Cardiac septum (tissue), 1 donor: ENCODE results near the gene UBTD1. TPM values are rescaled to one million over a fixed set of nuclear protein-coding genes. Genes with fewer than 3 reads are reported as not detected.
"Not testable (repeated sequence)": the region's sequence is repeated elsewhere in the genome, so short reads cannot be mapped to it uniquely, and the experiment has no call there.

ENCODE experiments used
- DNase-seq: peaks from one replicate; pipeline ENCODE4 v3.0.0-alpha.2; 2020; ENCODE audit warnings: low spot score
- intact Hi-C: fragments of 100-400 bp; cut with DNase I; formaldehyde crosslinking; loops from one replicate; pipeline ENCODE4 v1.14.0; 2022
- total RNA-seq: library from RNA; stranded (reverse); fragmentation: NEBNext Ultra II Directional; extraction: Animal tissue kit (Norgen Biotek cat#: 25700); gene quantifications from one replicate; pipeline ENCODE4 v1.2.1, GENCODE V29; 2021
- donor health status: DM: no; HTN: no; CAD: no.

The UBTD1 gene
- total RNA-seq, 1 donor from 2014 or later: 25.5 TPM

DNA sequence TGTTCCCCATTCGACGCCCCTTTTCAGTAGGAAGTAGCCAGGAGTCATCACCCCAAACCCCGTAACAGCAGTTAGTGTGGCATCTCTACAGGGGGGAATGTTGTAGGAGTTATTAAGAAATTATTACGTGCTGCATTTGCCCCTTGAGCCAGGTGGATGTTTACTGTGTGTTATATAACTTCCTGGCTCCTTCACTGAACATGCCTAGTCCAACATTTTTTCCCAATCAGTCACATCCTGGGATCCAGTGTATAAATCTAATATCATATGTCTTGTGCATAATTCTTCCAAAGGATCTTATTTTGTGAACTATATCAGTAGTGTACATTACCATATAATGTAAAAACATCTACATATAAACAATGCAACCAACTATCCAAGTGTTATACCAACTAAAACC lies 19.3 kb upstream of the UBTD1 start:
- DNase-seq, intact Hi-C loops: not testable (repeated sequence)

DNA sequence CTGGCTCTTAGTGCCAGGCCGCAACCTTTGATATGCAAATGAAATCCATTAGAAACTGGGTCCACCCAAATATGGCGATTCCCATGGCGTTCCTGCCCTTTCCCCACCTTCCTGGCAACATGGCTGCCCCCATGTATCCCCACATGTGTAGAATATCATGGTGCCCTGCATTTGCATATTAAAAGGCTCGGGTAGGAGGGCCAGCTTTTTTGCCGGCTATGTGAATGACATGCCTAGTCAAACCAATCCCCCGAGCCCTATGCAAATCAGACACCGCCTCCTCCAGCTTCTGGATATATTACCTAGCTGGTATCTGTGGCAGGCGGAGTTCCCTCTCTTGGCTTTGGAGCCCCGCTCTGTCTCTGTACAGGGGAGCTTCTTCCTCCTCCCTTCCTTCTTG lies 18.8 kb upstream of the UBTD1 start:
- no peak for DNase-seq
- intact Hi-C loops: no loop called here

DNA sequence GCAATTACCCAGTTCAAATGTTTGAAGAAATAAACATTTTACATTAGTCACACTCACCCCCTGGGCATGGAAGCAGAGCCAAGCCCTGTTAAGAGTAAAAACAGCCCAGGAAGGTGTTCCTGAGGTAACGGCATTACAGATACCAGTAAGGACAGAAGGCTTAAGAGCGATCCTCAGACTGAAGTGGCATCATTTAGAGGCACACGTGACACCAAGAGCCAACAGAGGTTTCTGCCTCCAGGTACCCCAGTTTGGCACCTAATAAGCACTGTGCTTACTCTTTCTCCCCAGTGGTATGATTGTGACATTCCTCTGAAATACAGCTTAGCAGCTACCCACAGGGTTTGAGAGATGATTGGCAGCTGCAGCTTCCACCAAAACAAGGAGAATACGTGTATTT lies 17.7 kb upstream of the UBTD1 start:
- intact Hi-C loops: no loop called here
- no peak for DNase-seq

DNA sequence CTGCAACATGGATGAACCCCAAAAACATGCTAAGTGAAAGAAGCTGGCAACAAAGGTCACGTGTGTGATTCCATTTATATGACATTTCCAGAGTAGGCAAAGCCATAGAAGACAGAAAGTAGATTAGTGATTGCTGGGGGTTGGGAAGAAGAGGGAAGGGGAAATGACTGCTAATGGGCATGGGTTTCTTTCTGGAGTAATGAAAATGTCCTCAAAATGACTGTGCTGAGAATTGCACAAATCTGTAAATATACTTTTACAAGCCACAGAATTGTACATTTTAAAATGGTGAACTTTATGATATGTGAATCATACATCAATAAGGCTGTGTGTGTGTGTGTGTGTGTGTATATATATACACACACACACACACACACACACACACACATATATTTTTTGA lies 16.3 kb upstream of the UBTD1 start:
- DNase-seq: no peak
- intact Hi-C loops: no loop called here

DNA sequence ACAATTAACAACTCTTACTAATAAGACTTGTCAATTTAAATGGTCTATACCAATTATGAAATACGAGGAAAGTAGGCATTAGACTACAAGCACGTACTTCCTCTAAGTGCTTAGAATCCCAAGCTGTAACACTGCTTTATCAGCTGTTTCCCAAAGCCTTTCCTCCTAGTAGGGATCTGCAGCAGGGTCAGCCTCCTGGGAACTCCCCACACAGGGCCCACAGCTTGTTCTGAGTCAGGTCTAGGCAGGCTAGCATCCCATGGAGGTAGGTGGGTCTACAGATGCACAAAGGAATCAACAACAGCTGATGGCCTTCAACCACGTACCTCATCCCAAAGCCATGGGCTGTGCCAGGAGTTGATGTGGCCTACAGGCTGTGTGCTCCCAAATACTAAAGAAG lies 15.2 kb upstream of the UBTD1 start:
- intact Hi-C loops: no loop called here

DNA sequence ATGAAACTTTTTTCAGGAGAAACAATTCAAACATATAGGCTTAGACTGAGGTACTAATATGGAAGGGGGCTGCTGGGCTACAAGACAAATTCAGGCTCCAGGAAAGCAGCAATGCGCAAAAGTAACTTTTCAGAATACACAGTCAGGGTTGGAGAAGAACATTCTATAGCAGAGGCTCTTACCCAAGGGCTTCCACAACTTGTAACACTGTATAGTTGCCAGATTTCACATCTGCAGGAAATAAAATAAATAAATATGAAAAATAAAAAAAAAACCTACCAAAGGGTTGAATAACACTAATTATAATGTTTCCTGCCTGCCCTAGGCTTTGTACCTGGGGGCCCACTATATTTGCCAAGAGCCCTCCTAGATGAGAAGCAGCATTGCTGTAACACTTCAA lies 14.8 kb upstream of the UBTD1 start:
- no peak for DNase-seq
- intact Hi-C loops: no loop called here

More for the DNA sequence above, 15.2 kb upstream of the UBTD1 start:
- no peak for DNase-seq

DNA sequence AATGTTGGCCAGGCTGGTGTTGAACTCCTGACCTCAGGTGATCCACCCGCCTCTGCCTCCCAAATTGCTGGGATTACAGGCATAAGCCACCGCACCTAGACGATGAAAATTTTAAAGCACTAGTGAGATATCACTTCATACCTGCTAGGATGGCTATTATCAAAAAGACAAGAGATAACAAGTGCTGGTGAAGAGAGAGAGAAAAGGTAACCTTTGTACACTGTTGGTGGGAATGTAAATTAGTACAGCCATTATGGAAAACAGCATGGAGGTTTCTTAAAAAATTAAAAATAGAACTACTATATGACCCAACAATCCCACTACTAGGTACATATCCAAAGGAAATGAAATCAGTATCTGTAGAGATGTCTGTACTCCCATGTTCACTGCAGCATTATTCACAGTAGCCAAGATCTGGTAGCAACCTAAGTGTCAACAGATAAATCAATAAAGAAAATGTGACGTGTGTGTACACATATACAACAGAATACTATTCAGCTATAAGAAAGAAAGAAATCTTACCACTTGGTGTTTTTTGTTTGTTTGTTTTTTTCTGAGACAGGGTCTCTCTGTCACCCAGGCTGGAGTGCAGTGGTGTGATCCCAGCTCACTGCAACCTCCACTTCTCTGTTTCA lies 13.0 kb upstream of the UBTD1 start:
- intact Hi-C loops: no loop called here
- no peak for DNase-seq

DNA sequence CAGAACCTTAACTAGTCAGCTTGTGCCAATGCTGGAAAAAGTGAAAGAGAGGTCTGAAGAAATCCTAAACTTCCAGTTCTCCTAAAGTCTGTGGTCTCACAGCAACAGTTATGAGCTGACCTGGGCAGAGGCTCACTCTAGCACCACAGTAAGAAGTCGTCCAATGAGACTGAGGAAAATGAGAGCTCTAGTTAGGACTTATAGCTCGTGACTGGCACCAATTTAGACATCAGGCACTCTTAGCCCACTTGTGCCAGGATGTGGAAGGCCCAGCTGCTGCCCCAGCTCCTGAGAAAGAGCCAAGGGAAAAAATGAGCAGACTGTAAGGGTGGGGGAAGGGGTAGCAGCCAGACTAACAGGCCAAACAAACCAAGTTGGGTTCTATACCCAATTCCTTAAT lies 8.1 kb upstream of the UBTD1 start:
- intact Hi-C loops: no loop called here
- no peak for DNase-seq

DNA sequence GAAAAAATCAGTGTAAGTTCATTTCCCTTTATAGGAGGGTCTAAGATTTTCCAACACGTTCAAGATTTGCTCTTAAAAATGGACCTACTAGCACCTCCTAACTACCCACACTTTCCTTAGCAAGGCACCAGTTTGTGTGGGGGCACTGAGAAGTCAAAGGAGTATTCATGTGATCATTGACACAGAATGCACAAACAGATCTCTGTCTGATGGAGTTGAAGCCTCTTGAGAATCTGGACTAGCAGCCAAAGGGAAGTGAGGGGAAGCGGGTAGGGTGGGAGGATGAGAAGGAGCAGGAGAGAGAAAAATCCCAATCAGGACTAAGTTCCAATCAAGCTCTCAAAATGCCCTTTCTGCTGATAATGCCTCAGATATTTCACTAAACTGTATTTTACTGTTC lies 4.6 kb upstream of the UBTD1 start:
- intact Hi-C loops: no loop called here
- DNase-seq: no peak

DNA sequence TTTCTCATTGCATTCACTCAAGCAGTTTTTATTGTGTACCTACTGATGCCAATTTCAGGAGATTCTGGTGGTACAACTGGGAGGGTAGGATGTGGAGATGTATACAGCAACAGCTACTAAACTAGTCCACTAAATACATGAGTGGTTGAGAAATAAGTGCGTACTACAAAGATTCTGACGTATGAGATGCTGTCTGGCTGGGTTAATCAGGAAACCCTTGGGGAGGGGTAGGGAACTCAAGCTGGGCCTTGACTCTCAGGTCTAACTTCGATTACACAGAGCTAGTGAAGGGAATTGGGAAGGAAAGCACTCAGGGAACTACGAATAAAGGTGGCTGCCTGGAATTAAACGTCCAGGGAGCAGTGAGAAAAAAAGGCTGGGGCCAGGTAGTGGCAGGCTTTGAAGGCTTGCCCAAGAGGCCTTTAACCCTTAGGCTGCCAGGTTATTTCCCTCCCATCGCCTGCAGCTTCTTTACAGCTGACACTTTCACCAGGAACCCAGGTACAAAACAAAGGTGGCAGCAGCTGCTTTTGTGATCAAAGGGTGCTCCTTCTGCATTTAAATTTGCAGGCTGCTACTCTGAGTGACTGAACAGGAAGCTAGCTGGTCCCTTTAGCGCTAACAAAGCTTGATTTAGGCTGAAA lies 3.7 kb upstream of the UBTD1 start:
- intact Hi-C loops: loop anchor here (5.0 kb wide), 1 partner anchor 48 kb away; the partner anchor contains the start of genes EXOSC1 and ZDHHC16
- DNase-seq: no peak

DNA sequence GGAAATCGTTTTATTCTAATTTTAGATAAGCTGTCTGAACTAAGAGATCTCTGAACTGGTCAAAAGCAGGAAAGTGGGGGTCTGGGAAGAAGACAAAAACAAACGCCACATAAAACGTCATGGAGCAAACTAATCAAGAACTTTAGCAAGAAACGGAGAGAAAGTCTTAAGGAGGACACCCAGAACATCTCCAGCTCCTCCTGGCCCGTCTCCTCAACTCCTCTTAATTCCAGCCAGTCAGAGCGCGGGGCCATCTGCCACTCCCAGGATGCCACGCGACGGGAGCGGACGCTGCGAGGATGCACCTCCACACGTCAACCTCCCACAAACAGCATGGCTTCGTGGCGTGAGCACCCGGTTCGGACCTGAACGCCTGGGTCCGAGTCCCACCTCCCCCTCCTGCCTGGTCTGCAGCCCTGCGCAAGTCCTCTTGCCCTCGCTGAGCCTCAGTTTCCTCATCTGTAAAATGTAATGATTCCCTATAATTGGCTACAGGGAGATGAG lies 1.1 kb upstream of the UBTD1 start:
- DNase-seq: peak; percentile 88
- intact Hi-C loops: loop anchor here (2.0 to 5.0 kb wide), 2 partner anchors 45 to 50 kb away; partner anchors contain the start of genes EXOSC1 and ZDHHC16

DNA sequence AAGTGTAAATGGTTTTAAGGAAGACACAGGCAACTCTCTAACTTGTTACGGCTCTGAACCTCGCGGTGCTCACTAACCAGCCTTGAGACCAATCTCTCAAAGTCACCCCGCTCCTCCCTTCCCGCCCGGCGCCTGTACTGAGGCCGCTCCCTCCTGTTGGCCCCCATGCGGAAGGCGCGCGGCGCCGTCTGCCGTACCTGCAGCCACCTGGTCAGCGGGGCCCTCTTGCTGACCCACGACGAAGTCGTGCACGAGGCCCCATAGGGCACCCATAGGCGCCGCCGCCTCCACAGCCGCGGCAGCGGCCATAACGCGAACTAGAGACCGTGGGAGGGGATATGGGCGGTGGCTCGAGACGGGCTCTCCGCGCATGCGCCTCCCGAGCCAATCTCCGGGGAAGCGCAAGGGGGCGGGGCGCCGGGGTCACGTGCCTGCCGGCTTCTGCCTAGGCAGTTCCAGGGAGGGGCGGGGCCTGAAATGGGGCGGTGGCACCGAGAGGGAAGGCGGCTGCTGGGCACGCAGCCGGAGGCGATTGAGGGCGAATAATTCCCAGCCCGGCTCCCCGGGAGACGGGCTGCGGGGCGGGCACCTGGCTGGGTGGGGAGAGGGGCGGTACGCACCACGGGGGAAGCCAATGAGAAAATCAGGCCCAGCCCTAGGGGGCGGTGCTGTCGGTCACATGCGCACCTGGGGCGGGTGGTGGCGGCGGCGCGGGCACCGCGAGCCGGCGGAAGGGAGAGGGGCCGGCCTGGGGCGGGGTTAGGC lies 466 bp upstream of the UBTD1 start, which contains the start of gene MMS19:
MMS19 (minus strand) TSS at position 347 of the 765 bp plus-strand sequence; CDS start at position 309, 38 bp downstream.
- peak; percentile 100 for DNase-seq
- intact Hi-C loops: loop anchor here (2.0 to 5.0 kb wide), 2 partner anchors 45 to 51 kb away; partner anchors contain the start of genes EXOSC1 and ZDHHC16

DNA sequence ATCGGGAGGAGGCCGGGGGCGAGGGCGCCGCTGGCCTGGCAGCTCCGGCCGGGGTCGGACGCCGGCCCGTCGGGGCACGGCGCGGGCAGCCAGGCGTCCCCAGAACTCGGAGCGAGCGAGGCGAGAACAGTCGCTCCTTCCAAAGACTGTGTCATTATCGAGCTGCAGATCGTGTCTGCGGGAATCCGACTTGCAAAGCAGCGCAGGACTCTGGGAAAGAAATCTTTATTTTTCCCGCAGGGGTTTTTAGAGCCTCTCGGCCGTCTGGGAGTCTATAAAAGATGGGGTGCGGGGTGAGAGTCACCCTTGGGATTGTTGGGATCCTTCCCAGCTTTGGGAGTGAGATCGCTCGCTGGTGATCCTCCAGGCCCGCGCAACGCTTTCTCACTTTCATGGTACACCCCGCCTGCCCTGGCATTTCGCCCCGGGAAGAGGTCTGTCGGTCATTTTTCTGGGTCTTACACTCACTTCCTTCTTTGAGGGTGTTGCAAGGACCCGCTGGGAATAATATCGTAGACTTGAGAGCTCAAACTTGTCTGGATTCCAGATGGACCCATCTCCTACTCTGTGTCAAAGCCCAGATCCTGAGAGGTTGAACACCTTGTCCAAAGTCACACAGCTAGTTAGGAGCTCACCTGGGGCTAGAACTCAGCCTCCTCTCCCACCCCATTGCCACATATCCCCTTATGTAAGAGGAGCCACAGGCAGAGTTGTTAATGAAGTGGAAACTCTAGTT lies 1.0 kb downstream of the UBTD1 start:
- DNase-seq: no peak
- intact Hi-C loops: loop anchor here (2.0 to 5.0 kb wide), 2 partner anchors 43 to 52 kb away; partner anchors contain the start of genes EXOSC1 and ZDHHC16

DNA sequence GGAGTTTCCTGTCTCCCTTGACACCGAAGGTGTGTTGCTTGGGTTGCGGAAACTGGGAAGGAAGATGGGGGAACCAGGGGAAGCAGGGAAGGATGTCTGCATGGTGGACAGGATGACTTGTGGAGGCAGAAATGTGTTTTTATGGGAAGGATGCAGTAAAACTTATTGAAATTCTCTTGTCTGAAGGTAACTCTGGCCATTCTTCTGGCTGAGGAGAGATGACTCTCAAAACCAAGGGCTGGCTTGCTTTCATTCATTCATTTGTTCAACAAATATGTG lies 1.5 kb downstream of the UBTD1 start:
- intact Hi-C loops: no loop called here
- DNase-seq: no peak

DNA sequence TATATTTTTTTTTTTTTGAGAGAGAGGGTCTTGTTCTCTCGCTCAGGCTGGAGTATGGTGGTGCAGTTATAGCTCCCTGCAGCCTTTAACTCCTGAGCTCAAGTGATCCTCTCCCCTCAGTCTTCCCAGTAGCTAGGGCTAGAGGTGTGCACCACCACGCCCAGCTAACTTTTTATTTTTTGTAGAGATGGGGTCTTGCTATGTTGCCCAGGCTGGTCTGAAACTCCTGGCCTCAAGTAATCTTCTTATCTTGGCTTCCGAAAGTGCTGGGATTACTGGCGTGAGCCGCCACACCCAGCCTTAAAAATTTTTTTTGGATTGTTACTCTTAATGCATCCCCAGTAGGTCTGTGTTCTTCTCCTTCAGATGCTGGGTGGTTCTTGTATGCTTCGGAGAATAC lies 4.2 kb downstream of the UBTD1 start:
- no peak for DNase-seq
- intact Hi-C loops: no loop called here

DNA sequence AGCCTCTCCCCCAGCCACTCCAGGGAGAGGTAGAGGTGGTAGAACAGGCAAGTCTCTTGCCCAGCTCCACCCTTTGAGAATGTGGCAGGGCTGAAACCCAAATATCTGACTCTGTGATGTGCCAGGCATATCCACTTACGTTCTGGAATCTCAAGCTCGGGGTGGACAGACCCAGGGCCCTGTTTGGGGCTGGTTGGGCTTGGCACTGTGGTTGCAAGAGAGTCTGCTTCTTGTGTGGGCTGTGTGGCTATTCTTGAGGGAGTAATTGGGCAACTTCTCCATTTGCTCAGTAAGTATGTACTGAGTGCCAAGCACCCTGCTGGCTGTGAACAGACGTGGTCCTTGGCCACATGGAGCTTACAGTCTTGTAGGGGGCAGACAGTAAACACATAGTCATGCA lies 4.7 kb downstream of the UBTD1 start:
- intact Hi-C loops: no loop called here
- DNase-seq: peak; percentile 80

DNA sequence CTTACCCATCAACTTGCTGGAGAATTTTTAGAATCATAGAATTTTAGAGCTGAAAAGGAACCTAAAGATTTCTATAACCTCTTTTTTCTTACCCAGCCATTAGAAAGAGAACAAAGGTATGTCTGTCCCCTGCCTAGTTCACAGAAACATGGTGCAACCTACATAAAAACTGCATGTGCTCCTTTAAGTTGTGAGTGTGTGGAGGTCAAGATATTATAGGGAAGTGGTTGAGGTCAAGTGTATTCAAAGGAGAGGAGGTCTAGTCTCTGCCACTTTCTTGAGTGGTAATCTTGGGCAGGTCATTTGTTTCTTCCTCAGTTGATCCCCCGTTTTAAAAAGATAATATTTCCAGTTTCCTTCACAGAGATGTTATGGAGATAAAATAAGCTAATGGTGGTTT lies 6.4 kb downstream of the UBTD1 start:
- intact Hi-C loops: no loop called here
- no peak for DNase-seq

DNA sequence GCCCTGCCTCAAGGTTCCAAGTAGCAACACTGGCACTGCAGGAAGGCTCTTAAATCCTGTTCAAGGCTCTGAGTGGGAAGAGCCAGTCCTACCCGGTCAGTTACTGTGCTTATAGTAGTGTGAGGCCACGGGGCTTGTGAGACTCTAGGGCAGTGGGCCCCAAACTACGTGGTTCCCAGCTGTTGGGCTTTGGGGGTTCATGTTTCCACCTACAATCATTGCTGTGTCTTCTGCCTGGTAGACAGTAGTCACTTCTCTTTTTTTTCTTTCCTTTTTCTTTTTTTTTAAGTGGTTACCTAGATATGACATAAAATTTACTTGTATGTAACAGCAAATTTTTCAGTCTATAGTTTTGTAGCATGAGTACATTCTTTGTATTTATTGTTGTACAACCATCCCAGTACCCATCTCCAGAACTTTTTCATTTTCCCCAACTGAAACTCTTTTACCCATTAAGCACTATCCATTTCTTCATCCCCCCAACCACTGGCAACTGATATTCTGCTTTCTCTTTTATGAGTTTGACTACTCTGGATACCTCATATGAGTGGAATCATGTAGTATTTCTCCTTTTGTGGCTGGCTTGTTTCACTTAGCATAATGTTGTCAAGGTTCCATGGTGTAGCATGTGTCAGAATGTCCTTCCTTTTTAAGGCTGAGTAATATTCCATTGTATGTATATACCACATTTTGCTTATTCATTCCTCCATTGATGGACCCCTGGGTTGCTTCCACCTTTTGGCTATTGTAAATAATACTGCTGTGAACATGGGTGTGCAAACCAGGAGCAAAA lies 7.7 kb downstream of the UBTD1 start:
- DNase-seq: no peak
- intact Hi-C loops: no loop called here

DNA sequence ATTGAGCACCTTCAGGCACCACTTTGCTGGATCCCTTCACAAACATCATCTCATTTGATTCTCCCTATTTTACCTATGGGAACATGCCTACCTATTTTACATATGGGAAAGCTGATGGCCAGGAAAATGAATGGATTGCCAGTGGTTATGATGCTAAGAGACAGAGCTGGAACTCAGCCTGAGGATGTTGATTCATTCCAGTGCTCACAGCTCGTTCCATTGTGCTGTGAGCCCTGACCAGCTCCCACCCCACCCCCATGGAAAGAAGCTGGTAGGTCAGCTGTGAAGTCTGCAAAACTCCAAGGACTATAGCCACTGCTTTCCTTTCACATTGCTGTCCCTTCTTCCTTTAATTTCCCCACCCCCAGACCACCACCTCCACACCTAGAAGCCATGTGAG lies 9.6 kb downstream of the UBTD1 start:
- intact Hi-C loops: no loop called here
- no peak for DNase-seq
